CD4-positive, alpha-beta memory T cell (primary cell): ENCODE data around the gene COBL. TPM values are rescaled to one million over a fixed set of nuclear protein-coding genes. Genes with fewer than 3 reads are reported as not detected.

ENCODE experiments used
- CTCF ChIA-PET: fragments of 350-600 bp; sonication (Branson Sonifier 250); formaldehyde crosslinking; loops from one replicate; lab custom pipeline; 2021; ENCODE audit warnings: inconsistent platforms; ENCODE audit not compliant: partially characterized antibody; lab: Charles Lee
- POLR2A ChIA-PET: fragments of 350-600 bp; sonication (Branson Sonifier 250); formaldehyde crosslinking; loops from one replicate; lab custom pipeline; 2021; ENCODE audit not compliant: partially characterized antibody; lab: Charles Lee
- DNase-seq, 5 donors: peaks; one replicate each; pipeline versions ENCODE4 v3.0.0 to v3.0.0-alpha.2; 2020 to 2022; ENCODE audit warnings: mixed read lengths in 1 of 5
- H3K27ac ChIP-seq: one replicate; pipeline ENCODE4 v1.7.0; 2013; ENCODE audit warnings: low read depth, low read length
- H3K27me3 ChIP-seq: 2 replicates; pipeline ENCODE4 v1.7.0; 2013; ENCODE audit warnings: mild to moderate bottlenecking, low read length, moderate library complexity; ENCODE audit not compliant: insufficient read depth
- H3K36me3 ChIP-seq: 2 replicates; pipeline ENCODE4 v1.7.0; 2013; ENCODE audit warnings: mild to moderate bottlenecking, low read length, moderate library complexity; ENCODE audit not compliant: insufficient read depth
- H3K4me1 ChIP-seq: 2 replicates; pipeline ENCODE4 v1.7.0; 2013; ENCODE audit warnings: mild to moderate bottlenecking, low read length, moderate library complexity; ENCODE audit not compliant: insufficient read depth
- H3K4me3 ChIP-seq, 2 donors: one replicate each; pipeline ENCODE4 v1.7.0; 2013; ENCODE audit warnings: low read length in 2 of 2, mild to moderate bottlenecking in 1 of 2
- H3K9me3 ChIP-seq, 2 donors: one replicate each; pipeline ENCODE4 v1.7.0; 2013; ENCODE audit warnings: low read length in 2 of 2, control low read depth in 1 of 2; ENCODE audit not compliant: control insufficient read depth in 1 of 2
- H3K27ac Mint-ChIP-seq, 7 donors: one replicate each; pipeline ENCODE4 v1.8.0; 2020 to 2021; ENCODE audit warnings: mixed read lengths in 7 of 7, mild to moderate bottlenecking in 6 of 7, inconsistent platforms in 3 of 7, moderate library complexity in 3 of 7
- H3K27me3 Mint-ChIP-seq, 2 donors: one replicate each; pipeline ENCODE4 v1.8.0; 2020 to 2021; ENCODE audit warnings: mixed read lengths in 2 of 2
- H3K36me3 Mint-ChIP-seq, 2 donors: one replicate each; pipeline ENCODE4 v1.8.0; 2020 to 2021; ENCODE audit warnings: mixed read lengths in 2 of 2, inconsistent platforms in 1 of 2, mild to moderate bottlenecking in 1 of 2
- H3K4me1 Mint-ChIP-seq, 4 donors: one replicate each; pipeline ENCODE4 v1.8.0; 2020 to 2021; ENCODE audit warnings: mixed read lengths in 4 of 4, mild to moderate bottlenecking in 1 of 4
- H3K4me3 Mint-ChIP-seq, 8 donors: one replicate each; pipeline ENCODE4 v1.8.0; 2020 to 2021; ENCODE audit warnings: mixed read lengths in 8 of 8, mild to moderate bottlenecking in 7 of 8, moderate library complexity in 6 of 8, inconsistent platforms in 3 of 8
- H3K9me3 Mint-ChIP-seq, 8 donors: one replicate each; pipeline ENCODE4 v1.8.0; 2020 to 2021; ENCODE audit warnings: mixed read lengths in 8 of 8, mild to moderate bottlenecking in 5 of 8, inconsistent platforms in 3 of 8, moderate library complexity in 1 of 8
- intact Hi-C: fragments of 100-400 bp; cut with micrococcal nuclease; formaldehyde crosslinking; loops from one replicate; pipeline ENCODE4 v1.15.1; 2023
- polyA plus RNA-seq, 2 donors: library from polyadenylated mRNA; unstranded; fragments of 300-500 nt; fragmentation: Illumina TruSeq; gene quantifications; one replicate each; pipeline ENCODE4 v1.2.3, GENCODE V29; 2021
- total RNA-seq, 2 experiments: library from RNA; stranded (reverse); gene quantifications; one replicate each; pipeline ENCODE4 v1.2.3, GENCODE V29; 2021

The COBL gene
- total and polyA plus RNA-seq, 4 experiments from 2014 or later, result not detected

DNA sequence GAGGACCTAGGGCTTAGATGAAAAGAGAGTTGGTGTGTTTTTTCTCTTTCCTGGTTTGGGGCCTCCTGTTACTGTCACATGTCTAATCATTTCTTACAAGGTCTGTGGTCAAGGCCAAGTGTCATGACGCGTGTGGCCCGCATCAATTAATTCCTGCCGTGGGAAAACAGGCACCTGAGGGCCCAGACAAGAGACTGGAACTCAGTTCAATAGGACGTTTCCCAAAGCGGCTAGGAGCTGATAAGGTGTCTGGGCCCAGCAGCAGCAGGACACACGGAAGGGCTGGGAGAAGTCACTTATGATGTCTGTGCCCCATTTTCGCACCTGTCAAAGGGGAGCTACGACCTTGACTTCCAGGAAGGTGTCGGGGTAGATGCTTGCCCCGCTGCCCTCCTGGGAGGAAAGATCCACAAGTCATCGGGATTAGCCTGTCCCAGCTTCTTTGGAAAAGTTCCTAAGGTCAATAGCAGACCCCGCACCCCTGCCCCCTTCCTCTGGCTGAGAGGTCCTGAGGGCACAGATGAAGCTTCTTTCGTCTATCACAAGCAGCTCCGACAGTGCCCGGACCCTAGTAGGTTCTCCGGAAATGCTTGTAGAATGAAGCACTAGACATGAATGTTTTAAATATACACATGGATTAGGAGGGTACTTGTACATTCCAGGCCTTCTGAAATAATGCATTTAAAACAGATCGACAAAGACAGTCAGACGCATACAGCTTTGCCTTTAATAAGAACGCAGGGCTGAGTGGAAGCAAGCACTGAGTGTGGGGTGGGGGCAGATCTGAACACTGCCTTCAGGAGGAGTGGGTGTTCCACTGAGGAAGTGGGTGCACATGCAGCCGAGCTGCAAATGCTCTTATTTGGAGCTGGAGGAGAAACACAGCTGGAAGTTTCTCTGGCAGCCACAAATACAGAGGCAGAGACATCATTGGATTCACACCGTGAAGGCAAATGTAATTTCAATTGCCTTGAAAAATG, 296.4 kb downstream of the COBL start:
- H3K36me3 Mint-ChIP-seq, result no peaks in the 10 kb centered on the region
- no peak overlapping the region for H3K27ac Mint-ChIP-seq

GRCh38 chr7:51019191-51019844, 297.3 kb downstream of the COBL start:
- no peaks in the 10 kb centered on the region for H3K36me3 Mint-ChIP-seq
- Histone ChIP-seq H3K27ac (no peak overlapping the region), H3K36me3 (no peaks in the 10 kb centered on the region), H3K4me1 (no peaks in the 10 kb centered on the region), H3K4me3 (no peak overlapping the region), H3K9me3 (no peaks in the 10 kb centered on the region), H3K27me3 (no peaks in the 10 kb centered on the region)
- peaks cover 0 to 8% (median 3%) of the 10 kb centered on the region in 4 donors for H3K4me1 Mint-ChIP-seq
- H3K27me3 Mint-ChIP-seq, result no peaks in the 10 kb centered on the region
- POLR2A ChIA-PET, result no interaction called here
- peaks cover 0 to 4% (median 0%) of the 10 kb centered on the region in 8 donors for H3K9me3 Mint-ChIP-seq
- intact Hi-C loops, result no loop called here
- DNase-seq, result no peak
- CTCF ChIA-PET, result interaction anchor here (0.8 to 1.7 kb wide), 2 partner anchors 10 to 142 kb away, joined by 3 read pairs; no protein-coding TSS in a partner anchor
- no peak overlapping the region for H3K4me3 Mint-ChIP-seq
- H3K27ac Mint-ChIP-seq, result no peak overlapping the region

More for the DNA sequence above, 296.4 kb downstream of the COBL start:
- Mint-ChIP-seq H3K4me1 (peaks cover 0 to 8% (median 3%) of the 10 kb centered on the region in 4 donors), H3K4me3 (no peak overlapping the region), H3K9me3 (peaks cover 0 to 4% (median 0%) of the 10 kb centered on the region in 8 donors), H3K27me3 (no peaks in the 10 kb centered on the region)
- Histone ChIP-seq H3K27ac (no peak overlapping the region), H3K4me1 (no peaks in the 10 kb centered on the region), H3K4me3 (no peak overlapping the region), H3K27me3 (no peaks in the 10 kb centered on the region), H3K9me3 (no peaks in the 10 kb centered on the region), H3K36me3 (no peaks in the 10 kb centered on the region)
- DNase-seq, result no peak
- ChIA-PET POLR2A (no interaction called here), CTCF (interaction anchor here (1.7 kb wide), 1 partner anchor 141 kb away, joined by 3 read pairs; no protein-coding TSS in a partner anchor)
- intact Hi-C loops, result no loop called here

DNA sequence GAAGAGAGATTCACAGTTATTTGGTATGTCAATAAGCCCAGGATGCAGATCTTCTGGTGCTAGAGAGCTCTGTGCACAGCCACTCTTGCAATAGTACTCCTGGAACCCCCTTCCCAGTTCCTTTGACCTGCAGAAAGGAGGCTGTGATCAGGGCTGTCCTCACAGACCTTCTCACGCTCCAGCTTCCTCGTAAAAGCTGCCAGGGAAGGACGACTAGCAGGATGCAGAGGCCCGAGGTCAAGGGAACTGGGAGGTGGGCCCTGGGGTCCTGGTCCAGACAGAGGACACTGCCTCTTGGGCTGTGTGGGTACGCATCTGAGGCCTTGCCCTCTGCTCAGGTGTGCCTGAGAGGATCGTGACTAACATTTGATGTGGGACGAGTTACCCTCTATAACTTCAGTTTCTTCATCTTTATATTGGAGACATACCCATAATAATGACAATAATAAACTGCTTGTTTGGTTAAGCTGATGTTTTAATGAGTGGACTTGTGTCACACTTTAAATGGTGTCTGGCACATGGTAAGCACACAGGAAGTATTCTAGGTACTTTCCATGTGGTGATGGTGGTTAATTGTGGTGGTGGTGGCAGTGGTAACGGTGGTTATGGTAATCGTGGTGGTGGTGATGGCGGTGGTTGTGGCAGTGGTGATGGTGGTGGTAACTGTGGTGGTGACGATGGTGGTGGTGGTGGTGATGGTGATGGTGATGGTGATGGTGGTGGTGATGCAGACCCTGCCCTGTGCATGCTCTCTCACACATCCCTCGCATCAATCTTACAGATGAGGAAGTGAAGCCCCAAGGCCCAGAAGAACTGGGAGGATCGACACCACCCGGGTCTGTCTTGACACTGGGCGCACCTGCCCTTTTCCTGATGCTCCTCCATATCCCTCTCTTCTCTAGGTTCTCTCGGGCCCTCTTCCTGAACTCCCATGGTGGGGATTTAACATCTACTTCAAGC, 298.8 kb downstream of the COBL start:
- no peaks in the 10 kb centered on the region for H3K4me1 ChIP-seq
- no peaks in the 10 kb centered on the region for H3K36me3 Mint-ChIP-seq
- peak overlapping the region in 1 of 7 donors; percentile 73 for H3K27ac Mint-ChIP-seq
- peaks cover 0 to 8% (median 3%) of the 10 kb centered on the region in 4 donors for H3K4me1 Mint-ChIP-seq
- H3K27me3 ChIP-seq, result no peaks in the 10 kb centered on the region
- H3K4me3 ChIP-seq, result no peak overlapping the region
- intact Hi-C loops, result no loop called here
- DNase-seq, result peak in 1 of 5 donors; percentile 7
- H3K4me3 Mint-ChIP-seq, result no peak overlapping the region
- CTCF ChIA-PET, result interaction anchor here (0.8 kb wide), 1 partner anchor 12 kb away, joined by 3 read pairs; no protein-coding TSS in a partner anchor
- H3K9me3 ChIP-seq, result no peaks in the 10 kb centered on the region
- peaks cover 0 to 4% (median 0%) of the 10 kb centered on the region in 8 donors for H3K9me3 Mint-ChIP-seq
- no peaks in the 10 kb centered on the region for H3K27me3 Mint-ChIP-seq
- H3K36me3 ChIP-seq, result no peaks in the 10 kb centered on the region
- no peak overlapping the region for H3K27ac ChIP-seq
- POLR2A ChIA-PET, result no interaction called here

DNA sequence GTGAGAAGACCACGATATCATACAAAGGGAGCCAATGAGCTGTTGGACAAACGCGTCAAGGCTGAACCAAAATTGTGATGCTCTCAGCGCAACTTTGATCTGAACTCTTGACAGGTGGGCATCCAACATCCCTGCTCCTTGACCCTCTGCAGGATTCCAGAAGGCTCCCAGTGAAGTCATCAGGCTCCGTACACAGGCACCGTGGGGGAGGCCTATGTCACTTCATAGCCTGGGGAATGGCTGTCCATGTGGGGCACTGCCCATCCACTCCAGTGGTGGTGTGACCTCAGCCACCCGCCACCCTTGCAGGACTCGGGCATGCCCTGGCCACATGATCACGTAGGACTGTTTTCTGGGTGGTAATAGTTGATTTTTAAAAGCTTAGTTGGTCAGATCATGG, 300.1 kb downstream of the COBL start:
- Mint-ChIP-seq H3K27ac (no peak overlapping the region), H3K27me3 (peaks cover 0 to 2% of the 10 kb centered on the region in 2 donors), H3K4me1 (peaks cover 0 to 8% (median 3%) of the 10 kb centered on the region in 4 donors), H3K4me3 (no peak overlapping the region), H3K36me3 (no peaks in the 10 kb centered on the region), H3K9me3 (peaks cover 0 to 4% (median 0%) of the 10 kb centered on the region in 8 donors)
- H3K36me3 ChIP-seq, result no peaks in the 10 kb centered on the region
- POLR2A ChIA-PET, result no interaction called here
- no peaks in the 10 kb centered on the region for H3K4me1 ChIP-seq
- intact Hi-C loops, result no loop called here
- CTCF ChIA-PET, result no interaction called here
- no peaks in the 10 kb centered on the region for H3K27me3 ChIP-seq
- no peaks in the 10 kb centered on the region for H3K9me3 ChIP-seq
- no peak overlapping the region for H3K27ac ChIP-seq
- no peak overlapping the region for H3K4me3 ChIP-seq
- no peak for DNase-seq

DNA sequence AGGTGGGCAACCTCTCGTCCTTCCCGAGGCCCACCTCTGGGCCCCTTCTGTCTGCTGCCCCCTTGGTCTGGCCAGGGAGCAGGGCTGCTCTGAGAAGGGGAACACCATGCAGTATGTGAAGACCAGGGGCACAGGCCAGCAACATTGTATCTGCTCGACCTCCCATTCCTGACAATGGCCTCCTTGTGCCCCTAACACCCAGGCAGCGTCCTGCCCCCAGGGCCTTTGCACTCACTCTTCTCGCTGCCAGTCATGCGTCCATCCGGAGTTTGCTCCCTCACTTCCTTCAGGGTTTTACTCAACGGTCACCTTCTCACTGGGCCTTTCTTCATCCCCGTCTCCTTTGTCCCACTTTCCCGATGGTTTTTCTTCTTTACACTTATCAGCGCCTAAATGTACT, 301.0 kb downstream of the COBL start:
- CTCF ChIA-PET, result no interaction called here
- peaks cover 0 to 4% (median 0%) of the 10 kb centered on the region in 8 donors for H3K9me3 Mint-ChIP-seq

DNA sequence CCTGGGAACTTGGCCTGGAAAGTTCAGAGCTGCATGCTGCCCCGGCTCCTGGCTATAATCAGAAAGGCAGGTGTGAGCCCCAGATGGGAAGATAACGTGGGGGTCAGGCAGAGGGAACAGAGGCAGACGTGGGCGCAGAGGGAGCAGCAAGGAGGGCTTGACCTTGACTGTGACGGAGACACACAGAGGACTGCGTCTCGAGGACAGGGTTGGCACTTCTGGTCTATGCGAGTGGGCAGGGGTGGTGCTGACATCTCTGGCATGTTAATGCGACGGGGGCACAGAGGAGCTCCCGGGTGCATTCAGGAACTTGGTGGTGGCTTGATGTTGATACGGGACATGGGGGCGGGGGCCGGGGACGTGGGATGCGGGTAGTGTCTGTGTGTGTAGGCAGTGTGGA, 301.8 kb downstream of the COBL start:
- H3K36me3 Mint-ChIP-seq, result no peaks in the 10 kb centered on the region
- Histone ChIP-seq H3K27me3 (no peaks in the 10 kb centered on the region), H3K9me3 (no peaks in the 10 kb centered on the region), H3K27ac (no peak overlapping the region), H3K4me1 (no peaks in the 10 kb centered on the region), H3K36me3 (no peaks in the 10 kb centered on the region), H3K4me3 (no peak overlapping the region)
- peaks cover 0 to 4% of the 10 kb centered on the region in 2 donors for H3K27me3 Mint-ChIP-seq
- ChIA-PET POLR2A (no interaction called here), CTCF (no interaction called here)
- H3K27ac Mint-ChIP-seq, result no peak overlapping the region
- peaks cover 0 to 4% (median 0%) of the 10 kb centered on the region in 8 donors for H3K9me3 Mint-ChIP-seq
- intact Hi-C loops, result no loop called here
- DNase-seq, result no peak
- no peak overlapping the region for H3K4me3 Mint-ChIP-seq
- peaks cover 0 to 8% (median 3%) of the 10 kb centered on the region in 4 donors for H3K4me1 Mint-ChIP-seq

More for the DNA sequence above, 301.0 kb downstream of the COBL start:
- Mint-ChIP-seq H3K4me3 (no peak overlapping the region), H3K4me1 (peaks cover 0 to 8% (median 3%) of the 10 kb centered on the region in 4 donors), H3K27me3 (peaks cover 0 to 4% of the 10 kb centered on the region in 2 donors), H3K36me3 (no peaks in the 10 kb centered on the region), H3K27ac (no peak overlapping the region)
- no peaks in the 10 kb centered on the region for H3K9me3 ChIP-seq
- H3K27me3 ChIP-seq, result no peaks in the 10 kb centered on the region
- POLR2A ChIA-PET, result no interaction called here
- DNase-seq, result no peak
- H3K36me3 ChIP-seq, result no peaks in the 10 kb centered on the region
- intact Hi-C loops, result no loop called here
- no peak overlapping the region for H3K4me3 ChIP-seq
- H3K27ac ChIP-seq, result no peak overlapping the region
- no peaks in the 10 kb centered on the region for H3K4me1 ChIP-seq
